HG02588 (cell line): ENCODE measurements around the gene YPEL1.
A peak's percentile ranks its signal among the peaks of the same experiment; 100 is the strongest.

Source experiments
- ATAC-seq: cut with Tn5 transposase; IDR thresholded peaks from one replicate; pipeline ENCODE4 v1.9.1; 2021; ENCODE audit warnings: mild to moderate bottlenecking, moderate library complexity; ENCODE audit not compliant: unreplicated experiment

The YPEL1 gene

GRCh38 chr22:21735200-21736083 lies at the start of gene YPEL1:
Gene YPEL1 (minus strand): TSS chr22:21735794. CDS start chr22:21710744, 25,050 bp downstream.
- peak; percentile 80 for ATAC-seq

- no peak for ATAC-seq
These were observed 44.7 kb upstream of the YPEL1 start for GRCh38 chr22:21780259-21780658.

- ATAC-seq, result no peak
These were observed 43.9 kb upstream of the YPEL1 start for GRCh38 chr22:21779444-21779843.

- no peak for ATAC-seq
These were observed 43.2 kb upstream of the YPEL1 start for GRCh38 chr22:21778705-21779363.

- no peak for ATAC-seq
These were observed 36.0 kb upstream of the YPEL1 start for GRCh38 chr22:21771631-21771976.

- no peak for ATAC-seq
These were observed 32.8 kb upstream of the YPEL1 start for GRCh38 chr22:21768435-21768834.

GRCh38 chr22:21766691-21767462 lies 31.3 kb upstream of the YPEL1 start:
- no peak for ATAC-seq

DNA sequence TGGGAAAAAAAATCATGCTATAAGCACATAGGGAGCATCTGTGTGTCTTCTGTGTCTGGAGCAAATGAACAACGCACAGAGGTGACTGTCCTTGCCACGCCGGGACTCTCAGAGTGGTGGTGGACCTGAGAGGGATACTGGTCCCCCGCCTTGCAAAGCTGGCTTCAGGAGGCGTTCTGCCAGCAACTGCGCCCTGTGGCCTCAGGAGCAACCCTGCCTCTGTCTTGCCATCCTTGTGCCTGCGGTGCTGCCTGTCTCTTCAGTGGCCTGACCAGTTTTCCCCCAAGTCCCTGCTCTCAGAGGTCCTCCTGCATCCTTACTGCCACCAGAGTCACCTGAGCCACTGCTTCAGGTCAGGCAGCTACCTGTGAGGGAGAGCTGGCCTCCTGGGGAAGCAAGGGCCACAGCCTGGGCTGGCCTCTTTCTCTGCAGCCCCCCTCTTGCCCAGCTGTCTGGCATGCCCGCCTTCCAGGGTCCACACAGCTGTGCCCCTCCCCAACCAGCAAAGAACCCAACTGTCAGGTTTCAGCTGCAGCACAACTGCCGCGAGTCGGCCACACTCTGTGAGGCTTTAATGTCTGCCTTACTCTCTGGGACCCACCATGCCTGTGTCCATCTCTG lies 30.4 kb upstream of the YPEL1 start:
- ATAC-seq, result no peak

- no peak for ATAC-seq
These were observed 28.6 kb upstream of the YPEL1 start for GRCh38 chr22:21764038-21764804.

DNA sequence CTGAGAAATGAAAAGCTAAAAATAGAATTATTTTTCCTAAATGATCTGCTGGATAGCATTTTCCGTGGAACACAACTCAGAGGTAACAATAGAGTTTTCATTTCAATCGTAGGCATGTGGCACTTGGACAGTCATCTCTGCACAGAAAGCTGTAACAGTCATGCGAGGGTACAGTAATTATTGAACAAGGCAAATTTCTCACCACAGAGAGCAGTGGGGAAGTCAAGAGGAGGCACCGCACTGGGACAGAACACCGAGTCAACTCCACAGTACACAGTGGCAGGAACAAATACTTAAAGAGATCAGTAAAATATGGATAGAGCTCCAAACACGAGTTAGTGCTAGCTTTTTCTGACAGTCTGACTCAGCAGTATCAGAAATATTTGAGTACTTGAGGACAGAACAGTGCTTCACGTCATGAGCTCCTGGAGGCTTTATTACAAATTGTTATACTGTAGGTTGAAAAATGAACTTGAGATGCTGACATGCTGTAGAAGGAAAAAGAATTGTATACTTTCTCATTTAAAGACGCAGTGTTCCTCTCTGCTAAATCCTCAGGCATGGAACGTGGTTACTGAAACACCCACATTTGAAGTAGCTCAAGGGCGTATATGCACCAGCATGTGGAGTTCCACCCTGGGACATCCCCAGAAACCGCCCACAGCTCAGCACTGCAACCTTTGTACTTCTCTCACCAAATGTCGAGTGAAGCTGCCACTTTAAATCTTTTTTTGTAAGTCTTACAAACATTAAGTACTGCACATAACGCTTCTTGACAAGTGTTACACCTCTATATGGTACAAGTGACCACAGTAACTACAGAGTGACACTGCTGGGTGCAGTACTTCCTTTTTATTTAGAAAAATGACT lies 27.4 kb upstream of the YPEL1 start:
- peak; percentile 45 for ATAC-seq

DNA sequence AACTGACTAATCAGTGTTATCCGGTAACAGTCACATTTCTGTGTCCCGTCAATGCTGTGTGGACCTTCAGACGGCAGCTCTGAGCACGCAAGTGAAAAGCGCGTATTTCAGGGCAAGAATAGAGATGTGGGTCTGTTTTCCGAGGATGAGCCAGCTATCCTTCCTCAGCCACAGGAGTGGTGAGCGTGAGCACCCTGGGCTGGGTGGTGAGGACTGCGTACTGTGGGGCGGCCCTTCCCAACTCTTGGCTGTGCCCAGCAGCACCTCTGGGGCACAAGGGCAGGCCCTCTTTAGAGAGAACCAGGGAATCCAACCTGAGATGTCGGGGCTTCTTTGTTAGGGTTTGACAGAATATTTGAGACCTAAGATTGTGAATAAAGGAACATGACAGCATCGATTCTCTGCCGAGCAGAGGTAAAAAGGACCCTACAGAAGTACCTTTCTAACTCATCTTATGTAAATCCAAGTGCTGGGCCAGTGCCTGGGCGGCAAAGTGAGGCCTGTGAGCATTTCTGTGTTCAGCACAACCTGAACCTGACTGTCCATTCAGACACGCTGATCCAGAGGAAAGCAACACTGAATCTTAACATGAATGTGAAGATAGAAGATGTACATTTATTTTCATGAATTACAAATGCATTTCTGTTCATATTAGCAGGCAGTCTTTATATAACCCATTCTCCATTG lies 26.5 kb upstream of the YPEL1 start:
- ATAC-seq, result no peak

- no peak for ATAC-seq
These were observed 25.5 kb upstream of the YPEL1 start for GRCh38 chr22:21761086-21761485.

GRCh38 chr22:21760640-21761039 lies 25.0 kb upstream of the YPEL1 start:
- no peak for ATAC-seq

- ATAC-seq, result no peak
These were observed 24.2 kb upstream of the YPEL1 start for GRCh38 chr22:21759646-21760376.

GRCh38 chr22:21759093-21759492 lies 23.5 kb upstream of the YPEL1 start:
- no peak for ATAC-seq

- ATAC-seq, result no peak
These were observed 22.7 kb upstream of the YPEL1 start for GRCh38 chr22:21758091-21758864.

GRCh38 chr22:21755851-21756284 lies 20.3 kb upstream of the YPEL1 start:
- no peak for ATAC-seq
